ENCODE data around the gene OSCAR. TPM values are rescaled to one million over a fixed set of nuclear protein-coding genes. Genes with fewer than 3 reads are reported as not detected.

Gene OSCAR
- total RNA-seq, 2 donors from 2014 or later = 0.20 to 0.44 TPM

- no peak for DNase-seq
- Mint-ChIP-seq H3K36me3 (ENCODE audit: low read depth) (no peaks in the 10 kb centered on the region), H3K4me3 (no peak within 1 kb of the TSS), H3K27ac (no peak within 1 kb of the TSS), H3K4me1 (no peaks in the 10 kb centered on the region), H3K27me3 (ENCODE audit: insufficient read depth) (peaks cover 16% of the 10 kb centered on the region), H3K9me3 (peaks cover 30% of the 10 kb centered on the region)
- H3K9ac ChIP-seq (ENCODE audit: extremely low read depth, low read length, poor library complexity, severe bottlenecking) = no peak within 1 kb of the TSS
- H3K36me3 ChIP-seq (ENCODE audit: control insufficient read depth, insufficient read depth, low read length) = no peaks in the 10 kb centered on the region
- H3K4me1 ChIP-seq (ENCODE audit: control insufficient read depth, insufficient read depth, low read length) = no peaks in the 10 kb centered on the region
- no peak within 1 kb of the TSS for H3K4me3 ChIP-seq (ENCODE audit: low read length)
- WGBS, 2 experiments (ENCODE audit: insufficient coverage in 1 of 2, insufficient read length in 1 of 2) = 91 to 92% methylated on average over 6 to 7 of the region's 7 CpGs
- H3K9me3 ChIP-seq (ENCODE audit: control insufficient read depth, low read length) = peaks cover 15% of the 10 kb centered on the region
- H3K27ac ChIP-seq (ENCODE audit: low read depth, low read length) = no peak within 1 kb of the TSS
- no peak for TF ChIP-seq CTCF (conservative IDR thresholded peaks at IDR 0.05)
- H3K27me3 ChIP-seq (ENCODE audit: control insufficient read depth, insufficient read depth, low read length, poor library complexity, severe bottlenecking) = no peaks in the 10 kb centered on the region
Measured at GRCh38 chr19:54081032-54081431, 19.6 kb downstream of the OSCAR start, which contains the start of gene TARM1. Gene TARM1 (minus strand): TSS chr19:54081365. CDS start chr19:54081340, 25 bp downstream.

- H3K36me3 ChIP-seq (ENCODE audit: control insufficient read depth, insufficient read depth, low read length) = no peaks in the 10 kb centered on the region
- H3K9me3 ChIP-seq (ENCODE audit: control insufficient read depth, low read length) = peaks cover 6% of the 10 kb centered on the region
- H3K4me1 Mint-ChIP-seq = no peaks in the 10 kb centered on the region
- WGBS, 2 experiments (ENCODE audit: insufficient coverage in 1 of 2, insufficient read length in 1 of 2) = 86 to 94% methylated on average over 1 to 3 of the region's 5 CpGs
- TF ChIP-seq CTCF (conservative IDR thresholded peaks at IDR 0.05) = no peak
- no peaks in the 10 kb centered on the region for H3K27me3 ChIP-seq (ENCODE audit: control insufficient read depth, insufficient read depth, low read length, poor library complexity, severe bottlenecking)
- H3K4me1 ChIP-seq (ENCODE audit: control insufficient read depth, insufficient read depth, low read length) = no peaks in the 10 kb centered on the region
- peaks cover 22% of the 10 kb centered on the region for H3K9me3 Mint-ChIP-seq
- H3K27me3 Mint-ChIP-seq (ENCODE audit: insufficient read depth) = peaks cover 10% of the 10 kb centered on the region
- no peak overlapping the region for H3K27ac ChIP-seq (ENCODE audit: low read depth, low read length)
- no peak overlapping the region for H3K27ac Mint-ChIP-seq
- DNase-seq = no peak
- H3K4me3 ChIP-seq (ENCODE audit: low read length) = no peak overlapping the region
- H3K9ac ChIP-seq (ENCODE audit: extremely low read depth, low read length, poor library complexity, severe bottlenecking) = no peak overlapping the region
- H3K4me3 Mint-ChIP-seq = no peak overlapping the region
- no peaks in the 10 kb centered on the region for H3K36me3 Mint-ChIP-seq (ENCODE audit: low read depth)
Measured at GRCh38 chr19:54077334-54077733, 23.3 kb downstream of the OSCAR start.

GRCh38 chr19:54074851-54075250 lies 25.8 kb downstream of the OSCAR start:
- H3K9me3 ChIP-seq (ENCODE audit: control insufficient read depth, low read length) = no peaks in the 10 kb centered on the region
- Mint-ChIP-seq H3K36me3 (ENCODE audit: low read depth) (no peaks in the 10 kb centered on the region), H3K9me3 (peaks cover 7% of the 10 kb centered on the region), H3K4me3 (no peak overlapping the region), H3K27ac (no peak overlapping the region), H3K27me3 (ENCODE audit: insufficient read depth) (peaks cover 7% of the 10 kb centered on the region), H3K4me1 (no peaks in the 10 kb centered on the region)
- no peak overlapping the region for H3K9ac ChIP-seq (ENCODE audit: extremely low read depth, low read length, poor library complexity, severe bottlenecking)
- H3K36me3 ChIP-seq (ENCODE audit: control insufficient read depth, insufficient read depth, low read length) = no peaks in the 10 kb centered on the region
- H3K27me3 ChIP-seq (ENCODE audit: control insufficient read depth, insufficient read depth, low read length, poor library complexity, severe bottlenecking) = no peaks in the 10 kb centered on the region
- H3K4me3 ChIP-seq (ENCODE audit: low read length) = no peak overlapping the region
- TF ChIP-seq CTCF (conservative IDR thresholded peaks at IDR 0.05) = no peak
- WGBS, 2 experiments (ENCODE audit: insufficient coverage in 1 of 2, insufficient read length in 1 of 2) = 99 to 100% methylated on average over 2 to 8 of the region's 9 CpGs
- DNase-seq = no peak
- no peak overlapping the region for H3K27ac ChIP-seq (ENCODE audit: low read depth, low read length)
- H3K4me1 ChIP-seq (ENCODE audit: control insufficient read depth, insufficient read depth, low read length) = no peaks in the 10 kb centered on the region

Measured in endodermal cell (in vitro differentiated cells).